AG09319 (cell line): ENCODE data around the gene MTA1.

Source experiments
- DNase-seq: peaks from one replicate; pipeline ENCODE4 v3.0.0-alpha.2; 2010; ENCODE audit warnings: low read depth; ENCODE audit errors: extremely low read depth
- CTCF ChIP-seq: IDR thresholded peaks from 2 replicates; pipeline ENCODE4 v1.5.1; 2011; ENCODE audit warnings: low read depth, mild to moderate bottlenecking, inconsistent platforms, low read length, moderate library complexity

Gene MTA1

GRCh38 chr14:105442125-105442524, 22.5 kb downstream of the MTA1 start:
- DNase-seq = no peak

GRCh38 chr14:105442834-105443233, 23.2 kb downstream of the MTA1 start:
- no peak for TF ChIP-seq CTCF
- DNase-seq = no peak

More at GRCh38 chr14:105442125-105442524, 22.5 kb downstream of the MTA1 start:
- no peak for TF ChIP-seq CTCF

DNA sequence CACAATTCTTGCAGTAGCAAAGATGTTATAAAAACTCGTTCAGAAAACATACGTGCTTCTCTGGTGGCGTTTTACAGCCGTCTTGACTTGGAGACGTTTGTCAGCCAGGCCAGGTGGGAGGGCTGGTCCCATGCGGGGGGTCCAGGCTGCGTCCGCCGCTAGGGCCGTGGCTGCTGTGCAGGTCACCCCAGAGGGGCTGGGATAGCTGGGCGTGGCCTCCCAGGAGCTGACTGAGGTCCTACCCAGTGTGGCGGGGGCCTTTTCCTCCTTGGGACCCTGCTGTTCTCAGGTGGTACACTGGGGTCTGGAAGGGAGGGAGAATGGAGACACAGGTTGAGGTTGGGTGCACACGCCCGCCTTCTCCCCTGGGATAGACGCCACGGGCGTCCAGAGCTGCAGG, 25.2 kb downstream of the MTA1 start:
- no peak for DNase-seq
- no peak for TF ChIP-seq CTCF

- no peak for TF ChIP-seq CTCF
- DNase-seq = no peak
These were observed 25.7 kb downstream of the MTA1 start for GRCh38 chr14:105445290-105445689.

- no peak for TF ChIP-seq CTCF
- no peak for DNase-seq
These were observed 26.5 kb downstream of the MTA1 start for GRCh38 chr14:105445901-105446845.

GRCh38 chr14:105446971-105447370, 27.3 kb downstream of the MTA1 start:
- no peak for DNase-seq
- no peak for TF ChIP-seq CTCF

- TF ChIP-seq CTCF = no peak
- DNase-seq = no peak
These were observed 28.3 kb downstream of the MTA1 start for GRCh38 chr14:105447651-105448640.
